GM03348 (cell line): Measurements from ENCODE around the gene EML6.

Experiments used
- DNase-seq: peaks from one replicate; pipeline ENCODE4 v3.0.0; 2012; ENCODE audit warnings: low spot score

The EML6 gene

GRCh38 chr2:54758951-54759350 lies 35.5 kb downstream of the EML6 start:
- no peak for DNase-seq

GRCh38 chr2:54760310-54760709 lies 36.8 kb downstream of the EML6 start:
- no peak for DNase-seq

GRCh38 chr2:54763636-54764291 lies 40.3 kb downstream of the EML6 start:
- no peak for DNase-seq

- no peak for DNase-seq
These were observed 44.5 kb downstream of the EML6 start for GRCh38 chr2:54767921-54768320.

- no peak for DNase-seq
These were observed 45.4 kb downstream of the EML6 start for GRCh38 chr2:54768772-54769428.

GRCh38 chr2:54770211-54770610 lies 46.7 kb downstream of the EML6 start:
- no peak for DNase-seq

- no peak for DNase-seq
These were observed 47.2 kb downstream of the EML6 start for GRCh38 chr2:54770676-54771075.

- DNase-seq, result peak; percentile 30
These were observed 47.9 kb downstream of the EML6 start for GRCh38 chr2:54771166-54771885.

- peak; percentile 62 for DNase-seq
These were observed 48.6 kb downstream of the EML6 start for GRCh38 chr2:54772110-54772509.

GRCh38 chr2:54772531-54772930 lies 49.1 kb downstream of the EML6 start:
- DNase-seq, result no peak

GRCh38 chr2:54773233-54773632 lies 49.8 kb downstream of the EML6 start:
- DNase-seq, result no peak

GRCh38 chr2:54773838-54774237 lies 50.4 kb downstream of the EML6 start:
- DNase-seq, result no peak

GRCh38 chr2:54775710-54776109 lies 52.2 kb downstream of the EML6 start:
- DNase-seq, result no peak

GRCh38 chr2:54776494-54776893 lies 53.0 kb downstream of the EML6 start:
- no peak for DNase-seq

- no peak for DNase-seq
These were observed 59.9 kb downstream of the EML6 start for GRCh38 chr2:54783349-54783748.

GRCh38 chr2:54787270-54787669 lies 63.8 kb downstream of the EML6 start:
- DNase-seq, result no peak

GRCh38 chr2:54787755-54788366 lies 64.4 kb downstream of the EML6 start:
- no peak for DNase-seq

GRCh38 chr2:54789878-54790277 lies 66.4 kb downstream of the EML6 start:
- no peak for DNase-seq

- DNase-seq, result no peak
These were observed 68.4 kb downstream of the EML6 start for GRCh38 chr2:54791831-54792230.

GRCh38 chr2:54797307-54797706 lies 73.8 kb downstream of the EML6 start:
- DNase-seq, result no peak

GRCh38 chr2:54801352-54801751 lies 77.9 kb downstream of the EML6 start:
- no peak for DNase-seq

GRCh38 chr2:54803783-54804751 lies 80.6 kb downstream of the EML6 start:
- peak; percentile 18 for DNase-seq
